Dendritic cell treated with granulocyte-macrophage colony-stimulating factor and Interleukin-4, amounts not matched to agents 40 ng/mL and 50 ng/mL, for 4 days (primary cell): ENCODE data around the gene ZNF423.

Experiments
- H3K27ac Mint-ChIP-seq: one replicate; pipeline ENCODE4 v1.8.0; 2022; ENCODE audit warnings: mild to moderate bottlenecking, mixed read lengths
- H3K27me3 Mint-ChIP-seq: one replicate; pipeline ENCODE4 v1.8.0; 2022; ENCODE audit warnings: mild to moderate bottlenecking, mixed read lengths
- H3K36me3 Mint-ChIP-seq: one replicate; pipeline ENCODE4 v1.8.0; 2022; ENCODE audit warnings: low read depth, mixed read lengths
- H3K4me1 Mint-ChIP-seq: one replicate; pipeline ENCODE4 v1.8.0; 2022; ENCODE audit warnings: low read depth, mixed read lengths
- H3K4me3 Mint-ChIP-seq: one replicate; pipeline ENCODE4 v1.8.0; 2022; ENCODE audit warnings: mild to moderate bottlenecking, moderate library complexity, mixed read lengths
- H3K9me3 Mint-ChIP-seq: one replicate; pipeline ENCODE4 v1.8.0; 2022; ENCODE audit warnings: mixed read lengths
- intact Hi-C: fragments of 100-400 bp; cut with micrococcal nuclease; formaldehyde crosslinking; loops from one replicate; pipeline ENCODE4 v1.15.0; 2022

Gene ZNF423

GRCh38 chr16:49505556-49505955 lies 350.4 kb downstream of the ZNF423 start:
- H3K27ac Mint-ChIP-seq: no peak overlapping the region
- intact Hi-C loops: no loop called here
- H3K4me3 Mint-ChIP-seq: no peak overlapping the region
- peaks cover 9% of the 10 kb centered on the region for H3K27me3 Mint-ChIP-seq
- peaks cover 16% of the 10 kb centered on the region for H3K4me1 Mint-ChIP-seq
- no peaks in the 10 kb centered on the region for H3K9me3 Mint-ChIP-seq
- H3K36me3 Mint-ChIP-seq: no peaks in the 10 kb centered on the region

GRCh38 chr16:49504626-49505025 lies 351.3 kb downstream of the ZNF423 start:
- Mint-ChIP-seq H3K4me1 (peaks cover 16% of the 10 kb centered on the region), H3K36me3 (no peaks in the 10 kb centered on the region), H3K9me3 (no peaks in the 10 kb centered on the region), H3K4me3 (no peak overlapping the region), H3K27me3 (peaks cover 9% of the 10 kb centered on the region), H3K27ac (no peak overlapping the region)
- intact Hi-C loops: no loop called here

DNA sequence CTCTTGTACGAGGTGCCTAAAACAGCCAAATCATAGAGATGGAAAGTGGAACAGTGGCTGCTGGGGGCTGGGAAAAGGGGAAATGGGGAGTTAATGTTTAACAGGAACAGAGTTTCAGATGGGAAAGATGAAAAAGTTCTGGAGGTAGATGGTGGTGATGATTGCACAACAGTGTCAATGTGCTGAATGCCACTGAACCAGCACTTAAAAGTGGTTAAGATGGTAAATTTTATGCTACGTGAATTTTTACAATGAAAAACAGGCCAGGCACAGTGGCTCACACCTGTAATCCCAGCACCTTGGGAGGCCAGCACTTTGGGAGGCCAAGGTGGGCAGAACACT lies 351.9 kb downstream of the ZNF423 start:
- no peaks in the 10 kb centered on the region for H3K9me3 Mint-ChIP-seq
- peaks cover 16% of the 10 kb centered on the region for H3K4me1 Mint-ChIP-seq
- H3K36me3 Mint-ChIP-seq: no peaks in the 10 kb centered on the region
- no peak overlapping the region for H3K27ac Mint-ChIP-seq
- peaks cover 9% of the 10 kb centered on the region for H3K27me3 Mint-ChIP-seq
- intact Hi-C loops: no loop called here
- no peak overlapping the region for H3K4me3 Mint-ChIP-seq

DNA sequence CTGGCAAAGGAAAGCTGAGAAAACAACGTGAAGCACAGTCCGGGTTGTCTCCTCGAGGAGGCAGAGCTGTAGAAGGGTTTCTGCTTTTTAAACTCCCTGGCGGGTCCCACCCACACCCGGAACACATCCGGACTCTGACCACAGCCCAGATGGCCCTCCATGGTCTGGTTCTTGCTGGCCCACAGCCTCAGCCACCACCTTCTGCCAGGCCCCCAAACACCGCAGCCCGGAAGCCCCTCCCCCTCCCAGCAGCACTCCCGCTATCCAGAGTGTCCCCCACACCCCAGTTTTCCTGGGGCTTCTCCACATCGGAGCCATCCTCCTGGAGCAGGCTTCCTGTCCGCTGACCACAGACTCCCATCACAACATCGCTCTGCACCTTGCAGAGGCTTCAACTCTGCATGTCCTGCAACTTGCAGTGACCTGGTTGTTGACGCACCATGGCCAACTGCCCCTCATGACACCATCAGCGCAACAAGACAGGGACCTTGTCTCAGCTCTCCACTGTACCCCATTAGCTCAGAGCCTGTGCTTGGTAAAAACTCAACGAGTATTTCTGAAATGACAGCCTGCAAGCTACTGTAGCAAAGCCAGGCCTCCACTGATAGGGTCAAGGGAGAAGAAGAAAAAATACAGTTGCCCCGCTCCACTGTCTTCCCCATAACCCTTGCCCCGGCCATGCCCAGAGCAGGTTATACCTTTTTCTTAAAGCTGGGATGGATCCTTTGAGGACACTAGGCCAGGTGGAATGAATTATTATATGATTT lies 352.5 kb downstream of the ZNF423 start:
- Mint-ChIP-seq H3K4me1 (peaks cover 16% of the 10 kb centered on the region), H3K36me3 (no peaks in the 10 kb centered on the region), H3K27me3 (peaks cover 9% of the 10 kb centered on the region), H3K4me3 (peak overlapping the region; percentile 62), H3K27ac (peak overlapping the region; percentile 61), H3K9me3 (no peaks in the 10 kb centered on the region)
- intact Hi-C loops: no loop called here

- Mint-ChIP-seq H3K36me3 (no peaks in the 10 kb centered on the region), H3K9me3 (no peaks in the 10 kb centered on the region), H3K27me3 (peaks cover 9% of the 10 kb centered on the region), H3K27ac (peak overlapping the region; percentile 61), H3K4me1 (peaks cover 16% of the 10 kb centered on the region), H3K4me3 (no peak overlapping the region)
- intact Hi-C loops: no loop called here
Observed at GRCh38 chr16:49502136-49502881, 353.6 kb downstream of the ZNF423 start.

GRCh38 chr16:49499869-49500610 lies 355.9 kb downstream of the ZNF423 start:
- Mint-ChIP-seq H3K4me1 (peaks cover 16% of the 10 kb centered on the region), H3K27me3 (peaks cover 9% of the 10 kb centered on the region), H3K4me3 (no peak overlapping the region), H3K36me3 (no peaks in the 10 kb centered on the region), H3K27ac (no peak overlapping the region), H3K9me3 (no peaks in the 10 kb centered on the region)
- intact Hi-C loops: no loop called here

GRCh38 chr16:49499414-49499785 lies 356.5 kb downstream of the ZNF423 start:
- H3K9me3 Mint-ChIP-seq: no peaks in the 10 kb centered on the region
- peaks cover 7% of the 10 kb centered on the region for H3K27me3 Mint-ChIP-seq
- H3K27ac Mint-ChIP-seq: no peak overlapping the region
- intact Hi-C loops: no loop called here
- H3K4me3 Mint-ChIP-seq: no peak overlapping the region
- no peaks in the 10 kb centered on the region for H3K36me3 Mint-ChIP-seq
- H3K4me1 Mint-ChIP-seq: peaks cover 16% of the 10 kb centered on the region

- Mint-ChIP-seq H3K4me3 (no peak overlapping the region), H3K27me3 (peaks cover 7% of the 10 kb centered on the region), H3K27ac (no peak overlapping the region), H3K9me3 (no peaks in the 10 kb centered on the region), H3K4me1 (peaks cover 13% of the 10 kb centered on the region), H3K36me3 (no peaks in the 10 kb centered on the region)
- intact Hi-C loops: no loop called here
Observed at GRCh38 chr16:49498666-49499413, 357.1 kb downstream of the ZNF423 start.

DNA sequence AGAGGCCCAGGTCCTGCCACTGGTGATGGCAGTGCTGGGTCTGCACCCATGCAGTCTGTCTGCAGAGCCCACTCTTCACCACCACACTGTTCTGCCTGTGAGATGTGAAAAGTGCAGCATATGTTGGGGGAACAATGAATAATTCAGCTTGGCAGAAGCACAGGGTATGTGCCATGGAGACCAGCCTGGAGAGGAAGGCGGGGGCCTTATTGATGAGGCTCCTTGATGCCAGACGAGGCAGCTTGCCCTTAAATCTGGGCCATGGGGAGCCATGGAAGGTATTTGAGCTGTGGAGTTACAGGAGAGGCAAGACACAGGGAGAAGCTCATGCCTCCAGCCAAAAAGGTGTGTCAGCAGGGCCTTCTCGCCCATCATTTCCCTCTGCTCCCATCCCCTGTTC lies 357.6 kb downstream of the ZNF423 start:
- Mint-ChIP-seq H3K9me3 (no peaks in the 10 kb centered on the region), H3K27ac (no peak overlapping the region), H3K4me1 (peaks cover 7% of the 10 kb centered on the region), H3K36me3 (no peaks in the 10 kb centered on the region), H3K4me3 (no peak overlapping the region), H3K27me3 (peaks cover 2% of the 10 kb centered on the region)
- intact Hi-C loops: no loop called here

- H3K36me3 Mint-ChIP-seq: no peaks in the 10 kb centered on the region
- H3K9me3 Mint-ChIP-seq: no peaks in the 10 kb centered on the region
- H3K4me1 Mint-ChIP-seq: no peaks in the 10 kb centered on the region
- H3K27ac Mint-ChIP-seq: no peak overlapping the region
- no peak overlapping the region for H3K4me3 Mint-ChIP-seq
- H3K27me3 Mint-ChIP-seq: peaks cover 7% of the 10 kb centered on the region
- intact Hi-C loops: no loop called here
Observed at GRCh38 chr16:49497466-49497865, 358.4 kb downstream of the ZNF423 start.

- intact Hi-C loops: no loop called here
- Mint-ChIP-seq H3K9me3 (no peaks in the 10 kb centered on the region), H3K36me3 (no peaks in the 10 kb centered on the region), H3K27me3 (peaks cover 11% of the 10 kb centered on the region), H3K4me1 (no peaks in the 10 kb centered on the region), H3K27ac (no peak overlapping the region), H3K4me3 (no peak overlapping the region)
Observed at GRCh38 chr16:49496656-49497055, 359.3 kb downstream of the ZNF423 start.

DNA sequence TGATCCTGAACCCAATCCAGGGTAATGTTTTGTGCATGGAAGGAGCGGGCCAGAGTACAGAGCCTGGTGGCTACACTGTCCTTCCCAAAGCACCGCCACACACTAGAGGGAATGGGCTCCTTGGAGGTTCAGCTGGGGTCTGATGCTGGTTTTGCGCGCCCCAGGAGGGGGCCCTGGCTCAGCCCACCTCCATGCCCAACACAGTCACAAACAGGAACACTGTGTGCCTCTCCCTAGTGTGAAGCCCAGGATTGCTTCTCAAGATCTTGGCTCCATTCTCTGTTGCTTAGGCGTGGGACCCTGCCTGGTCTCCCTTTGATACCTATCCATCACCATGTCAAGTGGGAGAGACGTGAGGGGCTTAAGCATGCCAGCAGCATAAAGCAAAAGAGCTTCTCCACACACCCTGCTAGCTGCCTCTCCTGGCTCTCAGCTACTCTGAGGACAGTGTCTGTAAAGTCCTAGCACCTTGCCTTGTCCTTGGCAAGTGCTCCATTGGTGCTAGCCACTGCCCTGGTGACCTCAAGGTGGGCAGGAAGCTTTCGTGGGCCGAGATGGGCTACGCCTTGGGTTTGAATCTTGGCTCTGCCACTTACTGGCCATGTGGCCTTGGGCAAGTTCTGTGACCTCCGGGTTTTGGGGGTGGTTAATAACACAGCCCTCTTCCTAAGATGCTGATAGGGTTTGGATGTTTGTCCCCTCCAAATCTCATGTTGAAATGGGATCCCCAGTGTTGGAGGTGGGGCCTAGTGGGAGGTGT lies 360.1 kb downstream of the ZNF423 start:
- H3K27me3 Mint-ChIP-seq: peaks cover 15% of the 10 kb centered on the region
- intact Hi-C loops: no loop called here
- H3K36me3 Mint-ChIP-seq: no peaks in the 10 kb centered on the region
- no peaks in the 10 kb centered on the region for H3K4me1 Mint-ChIP-seq
- no peak overlapping the region for H3K27ac Mint-ChIP-seq
- H3K9me3 Mint-ChIP-seq: no peaks in the 10 kb centered on the region
- no peak overlapping the region for H3K4me3 Mint-ChIP-seq

GRCh38 chr16:49494891-49495566 lies 360.9 kb downstream of the ZNF423 start:
- Mint-ChIP-seq H3K4me1 (no peaks in the 10 kb centered on the region), H3K9me3 (no peaks in the 10 kb centered on the region), H3K27me3 (peaks cover 15% of the 10 kb centered on the region), H3K36me3 (no peaks in the 10 kb centered on the region), H3K27ac (no peak overlapping the region), H3K4me3 (no peak overlapping the region)
- intact Hi-C loops: no loop called here
